Panc1 (cell line): ENCODE measurements around the gene SENP1. TPM values are rescaled to one million over a fixed set of nuclear protein-coding genes. Genes with fewer than 3 reads are reported as not detected.

Experiments
- ATAC-seq: fragments of 200-7000 bp; cut with Tn5 transposase; 2 replicates; pipeline ENCODE4 v1.9.1; 2020; ENCODE audit warnings: mild to moderate bottlenecking, moderate library complexity
- BruUV-seq: library from RNA; stranded (reverse); fragments of 400-500 nt; replicated peaks from 2 replicates; lab custom pipeline; 2021; lab: Mats Ljungman, UMichigan
- CTCF ChIA-PET: fragments of 300-600 bp; sonication (Branson Sonifier 250); formaldehyde crosslinking; loops from one replicate; lab custom pipeline; 2022; ENCODE audit warnings: antibody characterized with exemption; lab: Charles Lee
- POLR2A ChIA-PET: fragments of 300-600 bp; sonication (Branson Sonifier 250); formaldehyde crosslinking; loops from one replicate; lab custom pipeline; 2022; ENCODE audit warnings: antibody characterized with exemption; lab: Charles Lee
- DNase-seq: peaks from one replicate; pipeline ENCODE4 v3.0.0-alpha.2; 2010; ENCODE audit warnings: low read depth, low spot score
- H3K27ac ChIP-seq: 2 replicates; pipeline ENCODE4 v1.5.1; 2011; ENCODE audit warnings: mild to moderate bottlenecking, low read length, inconsistent platforms
- H3K27me3 ChIP-seq: fragments of 200-500 bp; sonication (Bioruptor generic); 2 replicates; pipeline ENCODE4 v1.6.0; 2014; ENCODE audit warnings: low read length, inconsistent platforms; ENCODE audit not compliant: control insufficient read depth, insufficient read depth
- H3K36me3 ChIP-seq: fragments of 200-500 bp; sonication (Bioruptor generic); 2 replicates; pipeline ENCODE4 v1.5.1; 2014; ENCODE audit warnings: inconsistent platforms, mild to moderate bottlenecking, low read length, moderate library complexity; ENCODE audit not compliant: control insufficient read depth, insufficient read depth
- H3K4me1 ChIP-seq: 2 replicates; pipeline ENCODE4 v1.5.1; 2011; ENCODE audit warnings: inconsistent platforms, mild to moderate bottlenecking, low read length, moderate library complexity; ENCODE audit not compliant: control insufficient read depth, insufficient read depth
- H3K4me3 ChIP-seq, 2 experiments: 2 replicates each; pipeline ENCODE4 v1.5.1; 2011 to 2012; ENCODE audit warnings: low read depth in 2 of 2, low read length in 2 of 2, mild to moderate bottlenecking in 2 of 2, inconsistent platforms in 1 of 2, moderate library complexity in 1 of 2
- H3K9me3 ChIP-seq: fragments of 200-500 bp; sonication (Bioruptor generic); 2 replicates; pipeline ENCODE4 v1.5.1; 2014; ENCODE audit warnings: low read depth, mild to moderate bottlenecking, inconsistent platforms, low read length, moderate library complexity; ENCODE audit not compliant: control insufficient read depth, insufficient read depth
- POLR2AphosphoS5 ChIP-seq: IDR thresholded peaks from 2 replicates; pipeline ENCODE4 v1.6.1; 2012; ENCODE audit warnings: mild to moderate bottlenecking, low read depth, low read length, moderate library complexity
- SIN3A ChIP-seq: IDR thresholded peaks from 2 replicates; pipeline ENCODE4 v1.6.1; 2012; ENCODE audit warnings: low read depth, mild to moderate bottlenecking, low read length, moderate library complexity, borderline replicate concordance; ENCODE audit not compliant: insufficient read depth
- TCF7L2 ChIP-seq: IDR thresholded peaks from 2 replicates; pipeline ENCODE4 v1.6.1; 2011; ENCODE audit warnings: mild to moderate bottlenecking, low read depth, low read length, inconsistent platforms
- in situ Hi-C: cut with HindIII; loops from 2 replicates; pipeline ENCODE4 v1.10.0; 2016; ENCODE audit warnings: low sequenced_read_pairs, low pct_unique_long_range_greater_than_20kb
- intact Hi-C: fragments of 100-400 bp; cut with micrococcal nuclease; formaldehyde crosslinking; loops from one replicate; pipeline ENCODE4 v1.10.0; 2022; ENCODE audit not compliant: unreplicated experiment
- total RNA-seq: library from RNA; stranded (reverse); gene quantifications from one replicate; pipeline ENCODE4 v1.2.1, GENCODE V29; 2021; ENCODE audit not compliant: unreplicated experiment
- TF ChIP-seq, protein P1 (sequence below): fragments of 450-650 bp; IDR thresholded peaks from 2 replicates; pipeline ENCODE4 v1.5.1; 2017; ENCODE audit warnings: mild to moderate bottlenecking
- TF ChIP-seq, protein P2 (sequence below), 2 experiments: IDR thresholded peaks; 2 replicates each; pipeline ENCODE4 v1.6.1; 2011 to 2012; ENCODE audit warnings: low read depth in 2 of 2, control low read depth in 1 of 2, low read length in 1 of 2, mild to moderate bottlenecking in 1 of 2, moderate library complexity in 1 of 2; ENCODE audit not compliant: insufficient read depth in 1 of 2

The SENP1 gene
- total RNA-seq, 1 experiment from 2014 or later, result 35.2 TPM

DNA sequence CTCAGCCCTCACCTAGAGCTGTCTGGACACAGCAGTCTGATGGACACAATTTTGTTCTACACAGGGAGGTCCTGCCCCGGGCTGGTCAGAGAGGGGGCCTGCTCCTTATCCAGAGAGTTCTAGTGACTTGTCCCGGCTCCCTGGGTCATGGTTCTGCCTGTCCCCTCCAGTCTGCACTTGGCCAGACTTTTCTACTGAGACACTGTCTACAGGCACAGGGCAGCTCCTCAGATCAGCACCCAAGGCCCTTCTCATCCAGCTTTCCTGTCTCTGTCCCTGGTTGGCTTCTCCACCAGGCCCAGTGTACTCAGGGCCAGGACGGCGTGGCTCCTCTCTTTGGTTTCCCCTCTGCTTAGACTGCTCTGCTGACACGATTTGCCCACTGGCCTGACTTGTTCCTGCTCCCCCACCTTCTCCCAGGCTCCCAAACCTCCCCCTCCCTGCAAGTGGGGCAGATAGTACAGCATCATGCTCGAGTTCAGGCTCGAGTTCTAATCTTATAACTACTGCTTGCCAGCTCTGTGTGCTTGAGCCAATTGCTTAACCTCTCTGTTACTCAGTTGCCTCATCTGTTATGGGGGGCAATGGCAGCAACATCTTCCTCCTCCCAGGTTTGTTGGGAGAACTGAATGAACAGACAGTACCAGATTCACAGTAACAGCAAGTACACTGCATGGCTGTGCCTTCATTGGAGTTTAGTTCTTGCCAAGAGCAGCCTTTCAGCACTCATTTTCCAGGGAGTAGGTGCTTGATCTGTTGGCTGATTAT is 79.6 kb downstream of the SENP1 start:
- TF ChIP-seq, protein P1, sequence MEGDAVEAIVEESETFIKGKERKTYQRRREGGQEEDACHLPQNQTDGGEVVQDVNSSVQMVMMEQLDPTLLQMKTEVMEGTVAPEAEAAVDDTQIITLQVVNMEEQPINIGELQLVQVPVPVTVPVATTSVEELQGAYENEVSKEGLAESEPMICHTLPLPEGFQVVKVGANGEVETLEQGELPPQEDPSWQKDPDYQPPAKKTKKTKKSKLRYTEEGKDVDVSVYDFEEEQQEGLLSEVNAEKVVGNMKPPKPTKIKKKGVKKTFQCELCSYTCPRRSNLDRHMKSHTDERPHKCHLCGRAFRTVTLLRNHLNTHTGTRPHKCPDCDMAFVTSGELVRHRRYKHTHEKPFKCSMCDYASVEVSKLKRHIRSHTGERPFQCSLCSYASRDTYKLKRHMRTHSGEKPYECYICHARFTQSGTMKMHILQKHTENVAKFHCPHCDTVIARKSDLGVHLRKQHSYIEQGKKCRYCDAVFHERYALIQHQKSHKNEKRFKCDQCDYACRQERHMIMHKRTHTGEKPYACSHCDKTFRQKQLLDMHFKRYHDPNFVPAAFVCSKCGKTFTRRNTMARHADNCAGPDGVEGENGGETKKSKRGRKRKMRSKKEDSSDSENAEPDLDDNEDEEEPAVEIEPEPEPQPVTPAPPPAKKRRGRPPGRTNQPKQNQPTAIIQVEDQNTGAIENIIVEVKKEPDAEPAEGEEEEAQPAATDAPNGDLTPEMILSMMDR, result no peak
- TF ChIP-seq TCF7L2 (no peak), SIN3A (no peak), POLR2AphosphoS5 (no peak)
- TF ChIP-seq, protein P2, sequence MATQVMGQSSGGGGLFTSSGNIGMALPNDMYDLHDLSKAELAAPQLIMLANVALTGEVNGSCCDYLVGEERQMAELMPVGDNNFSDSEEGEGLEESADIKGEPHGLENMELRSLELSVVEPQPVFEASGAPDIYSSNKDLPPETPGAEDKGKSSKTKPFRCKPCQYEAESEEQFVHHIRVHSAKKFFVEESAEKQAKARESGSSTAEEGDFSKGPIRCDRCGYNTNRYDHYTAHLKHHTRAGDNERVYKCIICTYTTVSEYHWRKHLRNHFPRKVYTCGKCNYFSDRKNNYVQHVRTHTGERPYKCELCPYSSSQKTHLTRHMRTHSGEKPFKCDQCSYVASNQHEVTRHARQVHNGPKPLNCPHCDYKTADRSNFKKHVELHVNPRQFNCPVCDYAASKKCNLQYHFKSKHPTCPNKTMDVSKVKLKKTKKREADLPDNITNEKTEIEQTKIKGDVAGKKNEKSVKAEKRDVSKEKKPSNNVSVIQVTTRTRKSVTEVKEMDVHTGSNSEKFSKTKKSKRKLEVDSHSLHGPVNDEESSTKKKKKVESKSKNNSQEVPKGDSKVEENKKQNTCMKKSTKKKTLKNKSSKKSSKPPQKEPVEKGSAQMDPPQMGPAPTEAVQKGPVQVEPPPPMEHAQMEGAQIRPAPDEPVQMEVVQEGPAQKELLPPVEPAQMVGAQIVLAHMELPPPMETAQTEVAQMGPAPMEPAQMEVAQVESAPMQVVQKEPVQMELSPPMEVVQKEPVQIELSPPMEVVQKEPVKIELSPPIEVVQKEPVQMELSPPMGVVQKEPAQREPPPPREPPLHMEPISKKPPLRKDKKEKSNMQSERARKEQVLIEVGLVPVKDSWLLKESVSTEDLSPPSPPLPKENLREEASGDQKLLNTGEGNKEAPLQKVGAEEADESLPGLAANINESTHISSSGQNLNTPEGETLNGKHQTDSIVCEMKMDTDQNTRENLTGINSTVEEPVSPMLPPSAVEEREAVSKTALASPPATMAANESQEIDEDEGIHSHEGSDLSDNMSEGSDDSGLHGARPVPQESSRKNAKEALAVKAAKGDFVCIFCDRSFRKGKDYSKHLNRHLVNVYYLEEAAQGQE (IDR thresholded peaks at IDR 0.05; ENCODE audit: insufficient read depth in 1 of 2, low read depth in 2 of 2, low read length in 1 of 2), result no peak

DNA sequence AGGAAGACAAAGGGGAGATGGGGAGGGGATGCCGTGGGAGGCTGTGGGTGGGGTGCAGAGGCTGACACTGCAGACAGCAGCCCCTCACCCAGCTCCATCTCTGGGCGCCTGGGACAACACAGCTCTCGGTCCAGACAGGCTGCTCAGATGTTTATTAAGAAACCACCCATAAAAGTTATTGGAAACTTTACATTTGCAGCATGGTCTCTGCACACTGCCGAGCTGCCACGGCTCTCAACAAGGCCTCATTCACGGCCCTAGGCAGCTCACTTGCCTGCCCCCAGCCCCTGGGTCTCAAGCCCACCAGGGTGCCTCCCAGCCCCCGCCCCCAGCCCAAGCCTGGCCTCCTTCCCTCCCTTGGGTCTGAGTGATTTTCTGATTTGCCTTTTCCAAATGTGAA is 80.6 kb downstream of the SENP1 start:
- ChIA-PET CTCF (interaction anchor here (0.6 kb wide), 1 partner anchor 84 kb away, joined by 4 read pairs; no protein-coding TSS in a partner anchor), POLR2A (no interaction called here)
- no peak overlapping the region for H3K27ac ChIP-seq
- ATAC-seq, result no peak
- H3K9me3 ChIP-seq, result no peaks in the 10 kb centered on the region
- no peak overlapping the region for H3K4me3 ChIP-seq
- DNase-seq, result no peak
- no TSS peak for BruUV-seq
- TF ChIP-seq, protein P1, result no peak
- TF ChIP-seq, protein P2 (IDR thresholded peaks at IDR 0.05; ENCODE audit: insufficient read depth in 1 of 2, low read depth in 2 of 2, low read length in 1 of 2), result no peak
- no peak for TF ChIP-seq TCF7L2
- no peak for TF ChIP-seq POLR2AphosphoS5
- no peak for TF ChIP-seq SIN3A
- H3K36me3 ChIP-seq, result no peaks in the 10 kb centered on the region
- peaks cover 36% of the 10 kb centered on the region for H3K4me1 ChIP-seq
- H3K27me3 ChIP-seq, result no peaks in the 10 kb centered on the region
- intact Hi-C loops, result no loop called here
- in situ Hi-C loops, result no loop called here

More for the DNA sequence above, 79.6 kb downstream of the SENP1 start:
- DNase-seq, result no peak
- no peaks in the 10 kb centered on the region for H3K9me3 ChIP-seq
- no TSS peak for BruUV-seq
- no peak overlapping the region for H3K27ac ChIP-seq
- ATAC-seq, result no peak
- H3K4me1 ChIP-seq, result peaks cover 35% of the 10 kb centered on the region
- in situ Hi-C loops, result no loop called here
- H3K27me3 ChIP-seq, result no peaks in the 10 kb centered on the region
- ChIA-PET CTCF (no interaction called here), POLR2A (no interaction called here)
- no peak overlapping the region for H3K4me3 ChIP-seq
- no peaks in the 10 kb centered on the region for H3K36me3 ChIP-seq
- intact Hi-C loops, result no loop called here
